ENCODE data around the gene ADAMTS12. TPM values are rescaled to one million over a fixed set of nuclear protein-coding genes. Genes with fewer than 3 reads are reported as not detected.

ADAMTS12 gene
- polyA plus RNA-seq, 1 donor from 2014 or later = 0.07 TPM

- Histone ChIP-seq H3K27me3 (ENCODE audit: insufficient read depth, low read depth, low read length) (no peaks in the 10 kb centered on the region), H3K27ac (ENCODE audit: low read length) (no peak overlapping the region), H3K4me2 (ENCODE audit: low read length) (no peak overlapping the region), H3K9me3 (ENCODE audit: low read length) (no peaks in the 10 kb centered on the region), H3K4me3 (ENCODE audit: low read length) (no peak overlapping the region), H4K20me1 (ENCODE audit: insufficient read depth) (no peaks in the 10 kb centered on the region), H3F3A (ENCODE audit: insufficient read depth, low read length, poor library complexity, severe bottlenecking) (no peaks in the 10 kb centered on the region), H2AFZ (ENCODE audit: low read depth, low read length) (no peak overlapping the region), H3K36me3 (ENCODE audit: insufficient read depth, low read length) (no peaks in the 10 kb centered on the region), H3K9ac (ENCODE audit: low read length) (no peak overlapping the region), H3K9me2 (ENCODE audit: insufficient read depth, low read length) (no peaks in the 10 kb centered on the region), H3K79me2 (replicated peaks; ENCODE audit: insufficient read depth, low read length) (no peaks in the 10 kb centered on the region)
- TF ChIP-seq EP300 (conservative IDR thresholded peaks at IDR 0.05; ENCODE audit: poor library complexity, severe bottlenecking) = no peak
- no peak for TF ChIP-seq CTCF (IDR thresholded peaks at IDR 0.05; ENCODE audit: poor library complexity, severe bottlenecking)
- TF ChIP-seq TAF1 (IDR thresholded peaks at IDR 0.05; ENCODE audit: low read depth) = no peak
- TF ChIP-seq MXI1 (conservative IDR thresholded peaks at IDR 0.05; ENCODE audit: poor library complexity, severe bottlenecking) = no peak
- TF ChIP-seq SMC3 (conservative IDR thresholded peaks at IDR 0.05; ENCODE audit: poor library complexity) = no peak
- TF ChIP-seq RAD21 (conservative IDR thresholded peaks at IDR 0.05) = no peak
- TF ChIP-seq EZH2 (IDR thresholded peaks at IDR 0.05; ENCODE audit: borderline replicate concordance, insufficient read depth, low read length, poor library complexity, severe bottlenecking) = no peak
- no peak for TF ChIP-seq POLR2AphosphoS5 (IDR thresholded peaks at IDR 0.05)
- TF ChIP-seq REST (IDR thresholded peaks at IDR 0.05; ENCODE audit: borderline replicate concordance) = no peak
Observed at GRCh38 chr5:33501899-33502298, 389.9 kb downstream of the ADAMTS12 start.

- Histone ChIP-seq H3K27ac (ENCODE audit: low read length) (no peak overlapping the region), H3K79me2 (replicated peaks; ENCODE audit: insufficient read depth, low read length) (no peaks in the 10 kb centered on the region), H3K4me2 (ENCODE audit: low read length) (no peak overlapping the region), H3K9me3 (ENCODE audit: low read length) (no peaks in the 10 kb centered on the region), H3F3A (ENCODE audit: insufficient read depth, low read length, poor library complexity, severe bottlenecking) (no peaks in the 10 kb centered on the region), H2AFZ (ENCODE audit: low read depth, low read length) (no peak overlapping the region), H3K36me3 (ENCODE audit: insufficient read depth, low read length) (no peaks in the 10 kb centered on the region), H4K20me1 (ENCODE audit: insufficient read depth) (no peaks in the 10 kb centered on the region), H3K9ac (ENCODE audit: low read length) (no peak overlapping the region), H3K4me3 (ENCODE audit: low read length) (no peak overlapping the region), H3K9me2 (ENCODE audit: insufficient read depth, low read length) (no peaks in the 10 kb centered on the region), H3K27me3 (ENCODE audit: insufficient read depth, low read depth, low read length) (no peaks in the 10 kb centered on the region)
- no peak for TF ChIP-seq REST (IDR thresholded peaks at IDR 0.05; ENCODE audit: borderline replicate concordance)
Observed at GRCh38 chr5:33501260-33501659, 390.5 kb downstream of the ADAMTS12 start.

Data from neural cell (in vitro differentiated cells).